Astrocyte of the spinal cord (primary cell): ENCODE measurements around the gene TBC1D20.
A peak's percentile ranks its signal among the peaks of the same experiment; 100 is the strongest.
"Not testable (repeated sequence)": the region's sequence is repeated elsewhere in the genome, so short reads cannot be mapped to it uniquely, and the experiment has no call there.

Source experiments
- DNase-seq: peaks from one replicate; pipeline ENCODE4 v3.0.0; 2011; ENCODE audit warnings: low read depth, low spot score
- H3K4me3 ChIP-seq: 2 replicates; pipeline ENCODE4 v1.5.1; 2011; ENCODE audit warnings: low read depth, mild to moderate bottlenecking, low read length, moderate library complexity
- CTCF ChIP-seq: IDR thresholded peaks from 2 replicates; pipeline ENCODE4 v1.5.1; 2012; ENCODE audit warnings: low read depth, mild to moderate bottlenecking, low read length, inconsistent platforms
- in situ Hi-C: cut with HindIII; loops from 2 replicates; pipeline ENCODE4 v1.10.0; 2017; ENCODE audit warnings: low sequenced_read_pairs

The TBC1D20 gene

GRCh38 chr20:461254-462198 lies 807 bp downstream of the TBC1D20 start:
- in situ Hi-C loops = no loop called here
- peak overlapping the region; percentile 84 for H3K4me3 ChIP-seq
- TF ChIP-seq CTCF = no peak
- DNase-seq = peak; percentile 45

- peak overlapping the region; percentile 84 for H3K4me3 ChIP-seq
- no peak for TF ChIP-seq CTCF
- in situ Hi-C loops = no loop called here
- DNase-seq = no peak
These were observed 1.6 kb downstream of the TBC1D20 start for GRCh38 chr20:460707-461106.

GRCh38 chr20:460180-460579 lies 2.2 kb downstream of the TBC1D20 start:
- no peak overlapping the region for H3K4me3 ChIP-seq
- TF ChIP-seq CTCF = no peak
- DNase-seq = no peak
- in situ Hi-C loops = no loop called here

GRCh38 chr20:458776-459175 lies 3.6 kb downstream of the TBC1D20 start:
- DNase-seq = no peak
- H3K4me3 ChIP-seq = no peak overlapping the region
- in situ Hi-C loops = no loop called here
- TF ChIP-seq CTCF = no peak

DNA sequence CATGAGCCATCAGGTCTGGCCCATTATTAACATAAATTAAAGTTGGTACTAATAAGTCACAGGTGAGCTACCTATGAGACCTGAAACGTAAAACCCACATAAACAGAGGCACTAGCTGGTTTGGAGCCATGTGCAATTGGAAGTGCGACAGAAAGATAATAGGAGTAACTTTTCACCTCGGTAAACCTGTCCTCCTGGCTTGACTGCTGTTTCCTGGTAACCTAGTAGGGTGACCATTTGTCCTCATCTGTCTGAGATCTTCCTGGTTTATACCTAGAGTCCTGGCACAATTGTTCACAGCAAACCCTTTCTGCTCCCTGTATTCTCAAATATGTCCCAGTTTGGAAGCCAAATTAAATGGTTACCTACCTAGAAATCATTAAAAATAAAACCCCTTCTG lies 7.4 kb downstream of the TBC1D20 start:
- H3K4me3 ChIP-seq = no peak overlapping the region
- TF ChIP-seq CTCF = no peak
- DNase-seq = no peak
- in situ Hi-C loops = no loop called here

DNA sequence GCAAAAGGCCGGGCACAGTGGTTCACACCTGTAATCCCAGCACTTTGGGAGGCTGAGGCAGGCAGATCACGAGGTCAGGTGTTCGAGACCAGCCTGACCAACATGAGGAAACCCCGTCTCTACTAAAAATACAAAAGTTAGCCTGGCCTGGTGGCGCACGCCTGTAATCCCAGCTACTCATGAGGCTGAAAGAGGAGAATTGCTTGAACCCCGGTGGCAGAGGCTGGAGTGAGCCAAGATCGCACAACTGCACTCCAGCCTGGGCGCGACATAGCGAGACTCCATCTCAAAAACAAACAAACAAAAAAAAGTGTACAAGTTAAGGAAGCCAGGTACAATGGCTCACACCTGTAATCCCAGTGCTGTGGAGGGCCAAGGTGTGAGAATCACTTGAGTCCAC lies 10.3 kb downstream of the TBC1D20 start:
- DNase-seq, H3K4me3 ChIP-seq, in situ Hi-C loops: not testable (repeated sequence)

- TF ChIP-seq CTCF = no peak
- in situ Hi-C loops = no loop called here
- DNase-seq = no peak
- no peak overlapping the region for H3K4me3 ChIP-seq
These were observed 16.6 kb downstream of the TBC1D20 start for GRCh38 chr20:445514-446336.
